DND-41 (cell line): Measurements from ENCODE around the gene HEATR1.

ENCODE experiments used
- ATAC-seq: fragments of 200-7000 bp; cut with Tn5 transposase; 3 replicates; pipeline ENCODE4 v1.9.1; 2021; ENCODE audit warnings: low read depth; ENCODE audit not compliant: insufficient read depth
- DNase-seq: peaks from one replicate; pipeline ENCODE4 v3.0.0-alpha.2; 2020
- H2AFZ ChIP-seq: 2 replicates; pipeline ENCODE4 v1.6.0; 2012; ENCODE audit warnings: low read depth, low read length
- H3K27ac ChIP-seq: 2 replicates; pipeline ENCODE4 v1.5.1; 2012; ENCODE audit warnings: low read length, inconsistent platforms
- H3K27me3 ChIP-seq: fragments of 200-600 bp; sonication (generic); 2 replicates; pipeline ENCODE4 v1.6.0; 2012; ENCODE audit warnings: low read length, mild to moderate bottlenecking, inconsistent platforms; ENCODE audit not compliant: insufficient read depth, poor library complexity
- H3K36me3 ChIP-seq: 2 replicates; pipeline ENCODE4 v1.5.1; 2012; ENCODE audit warnings: low read length, inconsistent platforms; ENCODE audit not compliant: insufficient read depth
- H3K4me1 ChIP-seq: 2 replicates; pipeline ENCODE4 v1.5.1; 2012; ENCODE audit warnings: mild to moderate bottlenecking, low read length; ENCODE audit not compliant: insufficient read depth
- H3K4me2 ChIP-seq: 2 replicates; pipeline ENCODE4 v1.6.0; 2012; ENCODE audit warnings: mild to moderate bottlenecking, moderate library complexity, low read length, inconsistent platforms; ENCODE audit not compliant: insufficient read depth
- H3K4me3 ChIP-seq, 2 experiments: fragments of 200-600 bp in 1 of 2; shearing (Covaris generic) in 1 of 2; 2 replicates each; pipeline ENCODE4 v1.5.1; 2012 to 2016; ENCODE audit warnings: inconsistent platforms in 2 of 2, low read length in 2 of 2, mild to moderate bottlenecking in 2 of 2, low read depth in 1 of 2, moderate library complexity in 1 of 2
- H3K79me2 ChIP-seq: 2 replicates; pipeline ENCODE4 v1.6.0; 2012; ENCODE audit warnings: low read length, inconsistent platforms; ENCODE audit not compliant: insufficient read depth
- H3K9ac ChIP-seq: 2 replicates; pipeline ENCODE4 v1.6.0; 2012; ENCODE audit warnings: low read depth, mild to moderate bottlenecking, inconsistent platforms, low read length, moderate library complexity
- H3K9me3 ChIP-seq: 2 replicates; pipeline ENCODE4 v1.5.1; 2012; ENCODE audit warnings: low read length, moderate library complexity, mild to moderate bottlenecking, inconsistent platforms; ENCODE audit not compliant: insufficient read depth, severe bottlenecking
- H4K20me1 ChIP-seq: 2 replicates; pipeline ENCODE4 v1.6.0; 2012; ENCODE audit warnings: low read length; ENCODE audit not compliant: insufficient read depth
- CTCF ChIP-seq: IDR thresholded peaks from 2 replicates; pipeline ENCODE4 v1.5.1; 2012; ENCODE audit warnings: borderline replicate concordance, low read length, moderate library complexity, mild to moderate bottlenecking; ENCODE audit not compliant: poor library complexity, severe bottlenecking; ENCODE audit errors: extremely low read depth
- EZH2 ChIP-seq: IDR thresholded peaks from 3 replicates; pipeline ENCODE4 v1.6.1; 2012; ENCODE audit warnings: borderline replicate concordance, low read depth, mild to moderate bottlenecking, moderate library complexity, low read length, inconsistent platforms; ENCODE audit not compliant: severe bottlenecking

Gene HEATR1

DNA sequence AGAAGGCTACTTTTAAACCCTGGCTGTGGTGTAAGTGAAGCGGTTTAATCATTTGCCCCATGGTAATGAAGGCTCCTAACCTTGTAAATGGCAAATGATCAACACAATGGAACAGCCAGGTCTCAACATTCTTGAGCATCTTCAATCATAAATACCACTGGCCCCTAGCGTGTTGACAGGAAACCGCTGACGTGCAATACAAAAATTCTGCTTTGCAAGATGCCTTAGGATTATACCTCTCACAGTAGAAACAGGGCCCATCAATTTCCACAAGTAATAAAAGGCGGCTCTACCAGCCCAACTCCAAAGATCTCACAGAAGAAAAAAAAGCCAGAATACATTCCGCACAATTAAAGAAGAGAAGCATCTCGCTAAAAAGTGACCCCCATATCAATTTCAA, 47.7 kb downstream of the HEATR1 start:
- Histone ChIP-seq H3K27me3 (no peaks in the 10 kb centered on the region), H4K20me1 (peaks cover 2% of the 10 kb centered on the region; the same call in 1 of the 2 replicates), H3K79me2 (no peaks in the 10 kb centered on the region), H3K4me3 (no peak overlapping the region), H3K9me3 (no peaks in the 10 kb centered on the region), H3K9ac (no peak overlapping the region), H3K36me3 (peaks cover 96% of the 10 kb centered on the region), H2AFZ (no peak overlapping the region), H3K4me1 (no peaks in the 10 kb centered on the region), H3K27ac (no peak overlapping the region), H3K4me2 (no peak overlapping the region)
- ATAC-seq (no peak), DNase-seq (no peak)
- TF ChIP-seq EZH2: no peak
- TF ChIP-seq CTCF: no peak

DNA sequence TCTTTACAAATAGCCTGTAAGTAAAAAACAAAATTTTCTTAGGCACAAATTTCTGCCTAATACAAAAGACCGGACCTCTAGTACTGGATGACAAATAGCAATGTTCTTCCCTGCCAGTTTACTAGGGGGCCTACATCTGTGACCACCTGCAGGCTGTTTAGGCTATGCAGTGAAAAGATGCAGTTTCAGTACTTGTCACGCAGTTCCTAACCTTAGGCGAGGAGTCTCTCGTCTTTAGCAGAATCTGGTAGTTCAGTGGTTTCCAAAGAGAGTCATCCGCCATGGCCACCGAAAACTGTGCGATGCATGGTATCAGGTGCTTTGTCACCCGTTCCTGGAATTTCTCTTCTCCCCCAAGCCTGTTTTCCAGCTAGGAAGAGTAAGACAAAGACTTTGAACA, 50.9 kb downstream of the HEATR1 start:
- ATAC-seq: no peak
- H4K20me1 ChIP-seq: no peaks in the 10 kb centered on the region
- no peak overlapping the region for H3K27ac ChIP-seq
- H3K9ac ChIP-seq: no peak overlapping the region
- no peaks in the 10 kb centered on the region for H3K27me3 ChIP-seq
- H3K4me2 ChIP-seq: no peak overlapping the region
- no peaks in the 10 kb centered on the region for H3K4me1 ChIP-seq
- no peak overlapping the region for H2AFZ ChIP-seq
- H3K36me3 ChIP-seq: peaks cover 98% of the 10 kb centered on the region
- no peak overlapping the region for H3K4me3 ChIP-seq
- H3K9me3 ChIP-seq: no peaks in the 10 kb centered on the region
- DNase-seq: no peak
- no peak for TF ChIP-seq EZH2
- no peak for TF ChIP-seq CTCF
- H3K79me2 ChIP-seq: no peaks in the 10 kb centered on the region

DNA sequence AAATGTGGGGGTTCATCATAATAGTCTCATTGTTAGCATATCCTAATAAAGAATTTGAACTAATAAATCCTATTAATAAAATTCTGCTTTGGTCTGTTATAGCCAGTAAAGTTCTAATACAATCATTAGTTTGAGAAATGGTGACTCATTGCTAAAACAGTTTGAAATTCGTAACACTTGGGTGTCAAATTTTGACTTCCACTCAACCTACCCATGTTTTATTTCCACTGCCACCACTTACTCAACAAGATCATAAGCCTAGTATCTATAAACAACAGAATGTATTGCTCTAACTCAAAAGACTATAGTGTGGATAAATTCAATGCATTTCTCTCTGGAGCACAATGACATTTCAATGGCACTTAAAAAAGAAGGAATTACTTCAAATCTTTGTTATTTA, 51.4 kb downstream of the HEATR1 start:
- Histone ChIP-seq H3K4me3 (no peak overlapping the region), H3K36me3 (peaks cover 98% of the 10 kb centered on the region), H3K27me3 (no peaks in the 10 kb centered on the region), H3K9ac (no peak overlapping the region), H3K4me1 (no peaks in the 10 kb centered on the region), H3K79me2 (no peaks in the 10 kb centered on the region), H4K20me1 (no peaks in the 10 kb centered on the region), H3K9me3 (no peaks in the 10 kb centered on the region), H3K4me2 (no peak overlapping the region), H2AFZ (no peak overlapping the region), H3K27ac (no peak overlapping the region)
- TF ChIP-seq EZH2: no peak
- no peak for TF ChIP-seq CTCF
- ATAC-seq: no peak
- no peak for DNase-seq

GRCh38 chr1:236552096-236552495, 52.2 kb downstream of the HEATR1 start:
- Histone ChIP-seq H3K36me3 (peaks cover 98% of the 10 kb centered on the region), H3K4me1 (no peaks in the 10 kb centered on the region), H3K27me3 (no peaks in the 10 kb centered on the region), H2AFZ (no peak overlapping the region), H4K20me1 (no peaks in the 10 kb centered on the region; the same call in 1 of the 2 replicates), H3K79me2 (no peaks in the 10 kb centered on the region), H3K4me3 (no peak overlapping the region), H3K9ac (no peak overlapping the region), H3K9me3 (no peaks in the 10 kb centered on the region), H3K4me2 (no peak overlapping the region), H3K27ac (no peak overlapping the region)
- DNase-seq: no peak
- ATAC-seq: no peak
- TF ChIP-seq CTCF: no peak
- TF ChIP-seq EZH2: no peak
